K562 (cell line): ENCODE results near the gene KIF5C. TPM values are rescaled to one million over a fixed set of nuclear protein-coding genes. Genes with fewer than 3 reads are reported as not detected.

ENCODE experiments used
- ATAC-seq: fragments of 200-7000 bp; cut with Tn5 transposase; 3 replicates; pipeline ENCODE4 v1.9.1; 2020; ENCODE audit warnings: moderate library complexity
- BruUV-seq: library from RNA; stranded (reverse); fragments of 400-500 nt; replicated peaks from 2 replicates; lab custom pipeline; 2021; lab: Mats Ljungman, UMichigan
- CTCF ChIA-PET: fragments of 300-600 bp; formaldehyde crosslinking; extraction: SDS; loops from one replicate; lab custom pipeline; 2021; ENCODE audit warnings: low intra/inter-chr PET ratio; lab: Yijun Ruan, JAX
- POLR2A ChIA-PET: fragments of 300-600, 350-650 bp; sonication (Branson Sonifier 250); formaldehyde crosslinking; extraction: SDS; loops from one replicate; lab custom pipeline; 2021; ENCODE audit warnings: antibody characterized with exemption, inconsistent platforms; lab: Yijun Ruan, JAX
- DNase-seq, 4 experiments: peaks; one replicate each; pipeline versions ENCODE4 v3.0.0 to v3.0.0-alpha.2; 2011 to 2018; ENCODE audit warnings: low spot score in 3 of 4, mixed read lengths in 3 of 4; ENCODE audit errors: extremely low read depth in 1 of 4
- FAIRE-seq: peaks from 2 replicates; lab custom pipeline; 2011; peaks lifted over from hg19 to GRCh38; lab: Jason Lieb, UNC
- H2AFZ ChIP-seq: 2 replicates; pipeline ENCODE4 v1.6.0; 2011; ENCODE audit warnings: low read depth, low read length, control low read depth, inconsistent platforms
- H3K27ac ChIP-seq: fragments of 200-600 bp; 3 replicates; pipeline ENCODE4 v1.8.0; 2011; ENCODE audit warnings: low read depth, mild to moderate bottlenecking, control low read depth, inconsistent platforms, low read length, moderate library complexity, mixed read lengths; ENCODE audit errors: extremely low read depth
- H3K27me3 ChIP-seq, 2 experiments: fragments of 300-600 bp in 1 of 2; 2 replicates in 1 of 2; 3 replicates in 1 of 2; pipeline versions ENCODE4 v1.6.0 to v1.8.0; 2011; ENCODE audit warnings: inconsistent platforms in 2 of 2, low read length in 2 of 2, mild to moderate bottlenecking in 1 of 2, mixed read lengths in 1 of 2, moderate library complexity in 1 of 2; ENCODE audit not compliant: control insufficient read depth in 2 of 2, insufficient read depth in 2 of 2
- H3K36me3 ChIP-seq: fragments of 300-600 bp; 3 replicates; pipeline ENCODE4 v1.8.0; 2011; ENCODE audit warnings: mild to moderate bottlenecking, low read length, inconsistent platforms; ENCODE audit not compliant: control insufficient read depth, insufficient read depth
- H3K4me1 ChIP-seq, 2 experiments: fragments of 200-600 bp in 1 of 2; replicated peaks in 1 of 2; 2 replicates in 1 of 2; 3 replicates in 1 of 2; pipeline versions ENCODE4 v1.5.1 to v1.8.0; 2011; ENCODE audit warnings: inconsistent platforms in 2 of 2, low read length in 2 of 2, mild to moderate bottlenecking in 1 of 2, mixed read lengths in 1 of 2, moderate library complexity in 1 of 2; ENCODE audit not compliant: control insufficient read depth in 2 of 2, insufficient read depth in 2 of 2
- H3K4me2 ChIP-seq: 2 replicates; pipeline ENCODE4 v1.6.1; 2011; ENCODE audit warnings: low read length, control low read depth, inconsistent platforms, mixed read lengths; ENCODE audit not compliant: insufficient read depth
- H3K4me3 ChIP-seq: fragments of 200-600 bp; sonication (generic), shearing (Covaris generic); 2 replicates; pipeline ENCODE4 v1.5.1; 2016; ENCODE audit warnings: control low read depth, inconsistent platforms
- H3K79me2 ChIP-seq: fragments of 200-600 bp; 3 replicates; pipeline ENCODE4 v1.8.0; 2011; ENCODE audit warnings: low read length, inconsistent platforms; ENCODE audit not compliant: control insufficient read depth, insufficient read depth
- H3K9ac ChIP-seq, 2 experiments: 2 replicates each; pipeline versions ENCODE4 v1.6.0 to v1.6.1; 2011; ENCODE audit warnings: low read depth in 2 of 2, low read length in 2 of 2, control low read depth in 1 of 2, inconsistent platforms in 1 of 2, mild to moderate bottlenecking in 1 of 2, mixed read lengths in 1 of 2; ENCODE audit not compliant: insufficient read depth in 1 of 2
- H3K9me1 ChIP-seq: one replicate; pipeline ENCODE4 v1.6.0; 2011; ENCODE audit warnings: inconsistent platforms, mild to moderate bottlenecking, low read length, moderate library complexity; ENCODE audit not compliant: control insufficient read depth, insufficient read depth
- H3K9me3 ChIP-seq: replicated peaks from 2 replicates; pipeline ENCODE4 v1.5.1; 2011; ENCODE audit warnings: low read depth, low read length, inconsistent platforms; ENCODE audit not compliant: control insufficient read depth, insufficient read depth
- H4K20me1 ChIP-seq: replicated peaks from 2 replicates; pipeline ENCODE4 v1.6.1; 2011; ENCODE audit warnings: low read length, inconsistent platforms, mixed read lengths; ENCODE audit not compliant: control insufficient read depth, insufficient read depth
- ZNF609 ChIP-seq: sonication (generic); formaldehyde crosslinking; IDR thresholded peaks from 2 replicates; pipeline ENCODE4 v1.8.1; 2023; ENCODE audit warnings: missing genetic modification reagents, mild to moderate bottlenecking, borderline replicate concordance
- WGBS: fragments of 100-300 bp; shearing (Covaris generic); methylation state at CpG from one replicate; pipeline ENCODE4 v1.1.6; 2016; ENCODE audit warnings: low coverage, mixed read lengths; ENCODE audit not compliant: insufficient coverage; ENCODE audit errors: missing lambda C conversion rate; 5-methylcytosine and 5-hydroxymethylcytosine counted together
- in situ Hi-C: fragments of 300-500 bp; cut with MboI; formaldehyde crosslinking; loops from 4 replicates; pipeline ENCODE4 v1.15.0; 2018; ENCODE audit warnings: inconsistent platforms, mixed read lengths
- intact Hi-C: fragments of 100-400 bp; cut with micrococcal nuclease; formaldehyde crosslinking; loops from 2 replicates; pipeline ENCODE4 v1.14.2; 2022
- polyA plus RNA-seq, 8 experiments: library from polyadenylated mRNA; depleted of rRNA in 4 of 8; stranded (reverse) in 5 of 8; unstranded in 3 of 8; fragments of >200 nt; fragmentation: Nextera tagmentation in 2 of 8; fragmentation: Illumina TruSeq in 1 of 8; extraction: Ambion mirVana in 2 of 8; extraction: Trizol in 1 of 8; gene quantifications; 2 replicates each; pipeline versions ENCODE4 v1.2.1 to v1.2.3, GENCODE V29; 2011 to 2014; ENCODE audit warnings: inconsistent platforms in 1 of 8, missing spikeins in 1 of 8
- total RNA-seq, 7 experiments: library from RNA; depleted of rRNA in 6 of 7; stranded (reverse); fragments of >200 nt in 6 of 7; fragmentation: Illumina TruSeq in 2 of 7; extraction: Trizol in 2 of 7; gene quantifications; 2 replicates each; pipeline versions ENCODE4 v1.2.1 to v1.2.3, GENCODE V29; 2011 to 2021; ENCODE audit warnings: low replicate concordance in 1 of 7

Gene KIF5C
- total and polyA plus RNA-seq, 9 of the 15 experiments (the other 6 are each of a cell fraction or from before 2014, with no cell fraction given) = 0.01 to 0.09 (median 0.01) TPM; not detected in 6

DNA sequence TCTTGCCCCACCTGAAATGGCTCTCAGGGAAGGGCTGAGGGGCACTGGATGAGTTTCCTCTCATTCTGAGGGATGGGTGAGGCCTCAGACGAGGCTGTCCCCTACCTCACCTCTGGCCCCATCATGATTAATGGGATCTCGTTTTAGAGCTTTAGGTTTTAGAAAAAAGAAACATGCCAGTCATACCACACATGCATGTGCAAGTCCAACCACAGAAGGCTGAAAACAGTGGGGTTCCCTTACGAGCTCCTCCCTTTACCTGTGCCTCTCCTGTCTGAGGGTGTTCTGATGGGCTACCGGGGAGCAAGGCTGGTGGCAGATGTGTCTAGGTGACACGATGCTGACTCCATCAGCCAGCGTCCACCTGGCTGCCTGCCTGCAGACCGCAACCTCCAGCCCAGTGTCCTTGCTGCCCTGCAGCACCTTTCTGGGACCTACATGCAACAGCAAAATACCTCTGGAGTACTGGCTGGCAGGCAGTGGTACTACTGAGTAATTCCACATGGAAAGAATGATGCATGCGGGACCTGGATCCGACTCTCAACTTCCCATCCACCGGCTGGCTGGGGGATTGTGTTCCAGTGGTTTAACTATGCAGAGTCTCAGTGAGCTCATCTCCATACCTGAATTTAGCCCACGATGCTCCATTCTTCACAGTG lies 154.4 kb downstream of the KIF5C start:
- no peak for ATAC-seq
- WGBS = under 1% methylated on average over 11 of the region's 11 CpGs
- Histone ChIP-seq H3K9ac (no peak overlapping the region), H3K36me3 (no peaks in the 10 kb centered on the region), H3K4me1 (no peaks in the 10 kb centered on the region), H3K9me3 (no peaks in the 10 kb centered on the region), H3K27ac (no peak overlapping the region)
- no peak for FAIRE-seq
- POLR2A ChIA-PET = no interaction called here
- intact Hi-C loops = no loop called here
- DNase-seq = no peak
- TF ChIP-seq ZNF609 (CRISPR knock-in tag) = no peak
- TF ChIP-seq, all 486 proteins: peak for 0
- H3K79me2 ChIP-seq = no peaks in the 10 kb centered on the region
- no TSS peak for BruUV-seq
- no peak overlapping the region for H2AFZ ChIP-seq
- no peaks in the 10 kb centered on the region for H4K20me1 ChIP-seq
- no peaks in the 10 kb centered on the region for H3K9me1 ChIP-seq
- H3K4me2 ChIP-seq = no peak overlapping the region
- H3K4me3 ChIP-seq = no peak overlapping the region
- CTCF ChIA-PET = no interaction called here
- peaks cover 4 to 19% of the 10 kb centered on the region in 2 experiments for H3K27me3 ChIP-seq
- in situ Hi-C loops = no loop called here
